OCI-LY3 (cell line): ENCODE results near the gene HIPK2.

Experiments used
- CTCF ChIP-seq: fragments of 200-600, 300-600 bp; sonication (generic); IDR thresholded peaks from 2 replicates; pipeline ENCODE4 v1.5.1; 2014; ENCODE audit warnings: antibody characterized with exemption, low read length, low read depth
- EZH2phosphoT487 ChIP-seq: fragments of 200-600 bp; shearing (Covaris generic); IDR thresholded peaks from 2 replicates; pipeline ENCODE4 v1.6.1; 2018; ENCODE audit warnings: antibody characterized with exemption, mixed run types, low read depth

GRCh38 chr7:139820089-139820488, 42.3 kb upstream of the HIPK2 start:
- TF ChIP-seq CTCF (no peak), EZH2phosphoT487 (no peak)
